HCT116 (cell line): ENCODE data around the gene GRIK4. TPM values are rescaled to one million over a fixed set of nuclear protein-coding genes. Genes with fewer than 3 reads are reported as not detected.

Experiments used
- ATAC-seq: fragments of 200-7000 bp; cut with Tn5 transposase; 2 replicates; pipeline ENCODE4 v1.9.1; 2020; ENCODE audit warnings: mild to moderate bottlenecking, moderate library complexity
- BruUV-seq: library from RNA; stranded (reverse); fragments of 400-500 nt; replicated peaks from 2 replicates; lab custom pipeline; 2021; lab: Mats Ljungman, UMichigan
- CTCF ChIA-PET: fragments of 300-600 bp; sonication (Branson Sonifier 250); formaldehyde crosslinking; loops from one replicate; lab custom pipeline; 2021; ENCODE audit warnings: antibody characterized with exemption; lab: Charles Lee
- POLR2A ChIA-PET: fragments of 300-600, 350-600 bp; sonication (Branson Sonifier 250); formaldehyde crosslinking; loops from one replicate; lab custom pipeline; 2021; ENCODE audit warnings: antibody characterized with exemption; lab: Charles Lee
- RAD21 ChIA-PET, 2 experiments: fragments of 300-600 bp; sonication (Branson Sonifier 250); formaldehyde crosslinking; loops; one replicate each; lab custom pipeline; 2023; ENCODE audit warnings: low total read pairs in 2 of 2; ENCODE audit not compliant: uncharacterized antibody in 2 of 2, unreplicated experiment in 2 of 2, low non-redundant PET in 1 of 2; lab: Charles Lee
- DNase-seq: peaks from one replicate; pipeline ENCODE4 v3.0.0-alpha.2; 2010; ENCODE audit warnings: low read depth, low spot score
- H2AFZ ChIP-seq: fragments of 200-600 bp; shearing (Covaris generic), sonication (generic); 2 replicates; pipeline ENCODE4 v1.6.1; 2017; ENCODE audit warnings: low read depth, mixed run types, mixed read lengths, antibody characterized with exemption, low read length; ENCODE audit not compliant: poor library complexity, severe bottlenecking
- H3K27ac ChIP-seq: 2 replicates; pipeline ENCODE4 v1.5.1; 2012; ENCODE audit warnings: low read depth, low read length
- H3K27me3 ChIP-seq: fragments of 200-600 bp; sonication (generic); 2 replicates; pipeline ENCODE4 v1.6.1; 2016; ENCODE audit warnings: mixed run types, low read length, mixed read lengths; ENCODE audit not compliant: insufficient read depth
- H3K36me3 ChIP-seq, 2 experiments: fragments of 200-500 bp in 1 of 2; fragments of 200-600 bp in 1 of 2; sonication (Bioruptor generic) in 1 of 2; sonication (generic) in 1 of 2; 2 replicates each; pipeline versions ENCODE4 v1.5.1 to v1.6.1; 2014 to 2016; ENCODE audit warnings: low read length in 2 of 2, inconsistent platforms in 1 of 2, mixed read lengths in 1 of 2, mixed run types in 1 of 2; ENCODE audit not compliant: insufficient read depth in 2 of 2, control insufficient read depth in 1 of 2
- H3K4me1 ChIP-seq, 2 experiments: fragments of 200-600 bp in 1 of 2; sonication (generic) in 1 of 2; 2 replicates each; pipeline versions ENCODE4 v1.5.1 to v1.6.1; 2012 to 2017; ENCODE audit warnings: low read length in 2 of 2, inconsistent platforms in 1 of 2, mild to moderate bottlenecking in 1 of 2, mixed read lengths in 1 of 2, mixed run types in 1 of 2, moderate library complexity in 1 of 2; ENCODE audit not compliant: insufficient read depth in 2 of 2, control insufficient read depth in 1 of 2
- H3K4me2 ChIP-seq: fragments of 200-600 bp; sonication (generic); 2 replicates; pipeline ENCODE4 v1.6.1; 2017; ENCODE audit warnings: mixed run types, low read length, mixed read lengths
- H3K4me3 ChIP-seq, 2 experiments: fragments of 200-600 bp in 1 of 2; sonication (generic) in 1 of 2; replicated peaks in 1 of 2; 2 replicates each; pipeline ENCODE4 v1.5.1; 2011 to 2016; ENCODE audit warnings: low read length in 2 of 2, control low read depth in 1 of 2, low read depth in 1 of 2, mild to moderate bottlenecking in 1 of 2, mixed read lengths in 1 of 2, mixed run types in 1 of 2
- H3K79me2 ChIP-seq: fragments of 200-600 bp; sonication (generic); 2 replicates; pipeline ENCODE4 v1.6.1; 2017; ENCODE audit warnings: mild to moderate bottlenecking, mixed run types, low read length, moderate library complexity, mixed read lengths; ENCODE audit not compliant: insufficient read depth
- H3K9ac ChIP-seq: fragments of 200-600 bp; sonication (generic); 2 replicates; pipeline ENCODE4 v1.6.1; 2016; ENCODE audit warnings: low read length, mixed read lengths
- H3K9me2 ChIP-seq: fragments of 200-600 bp; sonication (generic), shearing (Covaris generic); 2 replicates; pipeline ENCODE4 v1.6.1; 2017; ENCODE audit warnings: mixed run types, mild to moderate bottlenecking, moderate library complexity; ENCODE audit not compliant: insufficient read depth
- H3K9me3 ChIP-seq, 2 experiments: fragments of 200-500 bp in 1 of 2; fragments of 200-600 bp in 1 of 2; sonication (Bioruptor generic) in 1 of 2; sonication (generic) in 1 of 2; 2 replicates each; pipeline ENCODE4 v1.6.1; 2014 to 2017; ENCODE audit warnings: low read length in 2 of 2, mixed read lengths in 2 of 2, inconsistent platforms in 1 of 2, low read depth in 1 of 2, mild to moderate bottlenecking in 1 of 2, mixed run types in 1 of 2, moderate library complexity in 1 of 2; ENCODE audit not compliant: control insufficient read depth in 1 of 2, insufficient read depth in 1 of 2
- H4K20me1 ChIP-seq: fragments of 200-600 bp; sonication (generic), shearing (Covaris generic); 2 replicates; pipeline ENCODE4 v1.6.1; 2017; ENCODE audit warnings: mixed run types, mild to moderate bottlenecking, moderate library complexity; ENCODE audit not compliant: insufficient read depth
- ATF3 ChIP-seq: IDR thresholded peaks from 2 replicates; pipeline ENCODE4 v1.6.1; 2012
- CEBPB ChIP-seq: IDR thresholded peaks from 2 replicates; pipeline ENCODE4 v1.6.1; 2012; ENCODE audit warnings: low read depth
- CTCF ChIP-seq, 3 experiments: fragments of 200-600 bp in 1 of 3; sonication (generic) in 1 of 3; IDR thresholded peaks in 2 of 3; conservative IDR thresholded peaks in 1 of 3; 2 replicates each; pipeline ENCODE4 v1.5.1; 2012 to 2017; ENCODE audit warnings: low read depth in 2 of 3, low read length in 2 of 3, antibody characterized with exemption in 1 of 3, borderline replicate concordance in 1 of 3, control low read depth in 1 of 3, mild to moderate bottlenecking in 1 of 3, mixed read lengths in 1 of 3, mixed run types in 1 of 3, moderate library complexity in 1 of 3; ENCODE audit not compliant: insufficient read depth in 1 of 3
- ELF1 ChIP-seq: IDR thresholded peaks from 2 replicates; pipeline ENCODE4 v1.6.1; 2012; ENCODE audit warnings: low read depth, borderline replicate concordance
- EZH2phosphoT487 ChIP-seq: fragments of 200-600 bp; IDR thresholded peaks from 2 replicates; pipeline ENCODE4 v1.6.1; 2018; ENCODE audit warnings: antibody characterized with exemption, borderline replicate concordance
- FOSL1 ChIP-seq: IDR thresholded peaks from 2 replicates; pipeline ENCODE4 v1.6.1; 2012; ENCODE audit warnings: low read depth
- JUND ChIP-seq: IDR thresholded peaks from 2 replicates; pipeline ENCODE4 v1.6.1; 2012
- MAX ChIP-seq: IDR thresholded peaks from 2 replicates; pipeline ENCODE4 v1.6.1; 2012
- POLR2A ChIP-seq: IDR thresholded peaks from 2 replicates; pipeline ENCODE4 v1.7.0; 2011; ENCODE audit warnings: borderline replicate concordance; ENCODE audit not compliant: insufficient read depth, insufficient read length; ENCODE audit errors: extremely low read depth
- POLR2AphosphoS5 ChIP-seq: IDR thresholded peaks from 2 replicates; pipeline ENCODE4 v1.6.1; 2011; ENCODE audit warnings: mild to moderate bottlenecking, low read depth, low read length, moderate library complexity
- REST ChIP-seq: IDR thresholded peaks from 2 replicates; pipeline ENCODE4 v1.6.1; 2012; ENCODE audit warnings: low read depth
- SRF ChIP-seq: IDR thresholded peaks from 2 replicates; pipeline ENCODE4 v1.6.1; 2012; ENCODE audit warnings: low read depth
- TCF7L2 ChIP-seq: IDR thresholded peaks from 2 replicates; pipeline ENCODE4 v1.7.0; 2011; ENCODE audit warnings: borderline replicate concordance, inconsistent platforms; ENCODE audit not compliant: insufficient read depth, insufficient read length; ENCODE audit errors: extremely low read depth
- YY1 ChIP-seq: IDR thresholded peaks from 2 replicates; pipeline ENCODE4 v1.6.1; 2011; ENCODE audit warnings: low read length, low read depth, moderate library complexity, mild to moderate bottlenecking; ENCODE audit not compliant: insufficient replicate concordance; ENCODE audit errors: extremely low read depth
- ZFX ChIP-seq: fragments of 450-650 bp; IDR thresholded peaks from 2 replicates; pipeline ENCODE4 v1.6.1; 2017
- intact Hi-C: fragments of 100-400 bp; cut with micrococcal nuclease; formaldehyde crosslinking; loops from 2 replicates; pipeline ENCODE4 v1.10.0; 2022
- total RNA-seq: library from RNA; stranded (reverse); gene quantifications from one replicate; pipeline ENCODE4 v1.2.1, GENCODE V29; 2021; ENCODE audit not compliant: unreplicated experiment

Gene GRIK4
- total RNA-seq, 1 experiment from 2014 or later = 0.52 TPM

GRCh38 chr11:120766318-120766717 lies 254.8 kb downstream of the GRIK4 start:
- BruUV-seq = no TSS peak
- Histone ChIP-seq H3K4me2 (no peak overlapping the region), H3K9ac (no peak overlapping the region), H3K4me1 (no peaks in the 10 kb centered on the region), H4K20me1 (no peaks in the 10 kb centered on the region), H3K27ac (no peak overlapping the region), H3K27me3 (no peaks in the 10 kb centered on the region), H3K79me2 (no peaks in the 10 kb centered on the region), H3K9me2 (no peaks in the 10 kb centered on the region), H3K4me3 (no peak overlapping the region), H2AFZ (no peak overlapping the region), H3K9me3 (peaks cover 0 to 12% of the 10 kb centered on the region in 2 experiments; a peak in 1 of 4 replicates), H3K36me3 (no peaks in the 10 kb centered on the region)
- DNase-seq (no peak), ATAC-seq (no peak)
- no peak for TF ChIP-seq REST
- no peak for TF ChIP-seq POLR2A
- no peak for TF ChIP-seq JUND
- no peak for TF ChIP-seq TCF7L2
- TF ChIP-seq ELF1 = no peak
- TF ChIP-seq EZH2phosphoT487 = no peak
- no peak for TF ChIP-seq YY1
- no peak for TF ChIP-seq MAX
- TF ChIP-seq CEBPB = no peak
- TF ChIP-seq SRF = no peak
- TF ChIP-seq ATF3 = no peak
- TF ChIP-seq ZFX = no peak
- TF ChIP-seq FOSL1 = no peak
- no peak for TF ChIP-seq POLR2AphosphoS5
- no peak for TF ChIP-seq CTCF (IDR thresholded peaks at IDR 0.05 in 2 of 3, conservative IDR thresholded peaks at IDR 0.05 in 1 of 3; ENCODE audit: borderline replicate concordance in 1 of 3, insufficient read depth in 1 of 3, low read depth in 2 of 3, low read length in 2 of 3)
- ChIA-PET RAD21 (no interaction called here), POLR2A (no interaction called here), CTCF (no interaction called here)
- intact Hi-C loops = no loop called here
